Neural progenitor cell (in vitro differentiated cells): ENCODE results near the gene INHBB. TPM values are rescaled to one million over a fixed set of nuclear protein-coding genes. Genes with fewer than 3 reads are reported as not detected.

ENCODE experiments used
- DNase-seq: peaks from one replicate; pipeline ENCODE4 v3.0.0-alpha.2; 2016; ENCODE audit warnings: low spot score
- H2AFZ ChIP-seq: fragments of 200-600 bp; sonication (generic); replicated peaks from 2 replicates; pipeline ENCODE4 v1.6.1; 2016; ENCODE audit warnings: antibody characterized with exemption
- H3F3A ChIP-seq: fragments of 200-600 bp; sonication (generic); 2 replicates; pipeline ENCODE4 v1.6.1; 2016; ENCODE audit warnings: antibody characterized with exemption, low read depth
- H3K27ac ChIP-seq: fragments of 200-600 bp; sonication (generic); 2 replicates; pipeline ENCODE4 v1.5.1; 2016; ENCODE audit warnings: mild to moderate bottlenecking
- H3K27me3 ChIP-seq: fragments of 200-600 bp; sonication (generic); 2 replicates; pipeline ENCODE4 v1.6.1; 2016; ENCODE audit warnings: mild to moderate bottlenecking, moderate library complexity
- H3K36me3 ChIP-seq: fragments of 200-600 bp; sonication (generic); 2 replicates; pipeline ENCODE4 v1.5.1; 2016
- H3K4me1 ChIP-seq: fragments of 200-600 bp; sonication (generic); 2 replicates; pipeline ENCODE4 v1.6.1; 2016; ENCODE audit warnings: mixed run types
- H3K4me2 ChIP-seq: fragments of 200-600 bp; sonication (generic); 2 replicates; pipeline ENCODE4 v1.6.1; 2016
- H3K4me3 ChIP-seq: fragments of 200-600 bp; sonication (generic); 2 replicates; pipeline ENCODE4 v1.5.1; 2016
- H3K79me2 ChIP-seq: fragments of 200-600 bp; sonication (generic); 2 replicates; pipeline ENCODE4 v1.6.1; 2016; ENCODE audit warnings: low read depth
- H3K9ac ChIP-seq: fragments of 200-600 bp; sonication (generic); 2 replicates; pipeline ENCODE4 v1.6.1; 2016
- H3K9me3 ChIP-seq: fragments of 200-600 bp; sonication (generic); 2 replicates; pipeline ENCODE4 v1.5.1; 2016; ENCODE audit warnings: low read depth
- H4K20me1 ChIP-seq: fragments of 200-600 bp; sonication (generic); 2 replicates; pipeline ENCODE4 v1.6.1; 2016; ENCODE audit warnings: low read depth
- H3K27ac Mint-ChIP-seq: 3 replicates; pipeline ENCODE4 v1.8.0; 2021; ENCODE audit warnings: mixed read lengths
- H3K27me3 Mint-ChIP-seq: 2 replicates; pipeline ENCODE4 v1.8.0; 2022; ENCODE audit warnings: low read depth, mild to moderate bottlenecking, inconsistent platforms, moderate library complexity, mixed read lengths; ENCODE audit not compliant: insufficient read depth
- H3K36me3 Mint-ChIP-seq: 3 replicates; pipeline ENCODE4 v1.8.0; 2021; ENCODE audit warnings: mixed read lengths
- H3K4me1 Mint-ChIP-seq: 3 replicates; pipeline ENCODE4 v1.8.0; 2021; ENCODE audit warnings: mixed read lengths
- H3K4me3 Mint-ChIP-seq: 3 replicates; pipeline ENCODE4 v1.8.0; 2021; ENCODE audit warnings: mild to moderate bottlenecking, moderate library complexity, mixed read lengths
- H3K9me3 Mint-ChIP-seq: 3 replicates; pipeline ENCODE4 v1.8.0; 2020; ENCODE audit warnings: mixed read lengths
- EZH2 ChIP-seq: fragments of 200-600 bp; sonication (generic); IDR thresholded peaks from 2 replicates; pipeline ENCODE4 v1.6.1; 2017; ENCODE audit warnings: antibody characterized with exemption, mild to moderate bottlenecking, moderate library complexity
- EZH2phosphoT487 ChIP-seq: fragments of 200-600 bp; sonication (generic); IDR thresholded peaks from 2 replicates; pipeline ENCODE4 v1.6.1; 2017; ENCODE audit warnings: antibody characterized with exemption
- total RNA-seq: library from RNA; depleted of rRNA; stranded (reverse); fragments of >200 nt; gene quantifications from 2 replicates; pipeline ENCODE4 v1.2.3, GENCODE V29; 2015; ENCODE audit warnings: low replicate concordance
- TF ChIP-seq, protein P1 (sequence below): fragments of 200-600 bp; sonication (generic); IDR thresholded peaks from 2 replicates; pipeline ENCODE4 v1.5.1; 2017; ENCODE audit warnings: antibody characterized with exemption, mild to moderate bottlenecking

Gene INHBB
- total RNA-seq, 1 donor from 2014 or later = not detected

DNA sequence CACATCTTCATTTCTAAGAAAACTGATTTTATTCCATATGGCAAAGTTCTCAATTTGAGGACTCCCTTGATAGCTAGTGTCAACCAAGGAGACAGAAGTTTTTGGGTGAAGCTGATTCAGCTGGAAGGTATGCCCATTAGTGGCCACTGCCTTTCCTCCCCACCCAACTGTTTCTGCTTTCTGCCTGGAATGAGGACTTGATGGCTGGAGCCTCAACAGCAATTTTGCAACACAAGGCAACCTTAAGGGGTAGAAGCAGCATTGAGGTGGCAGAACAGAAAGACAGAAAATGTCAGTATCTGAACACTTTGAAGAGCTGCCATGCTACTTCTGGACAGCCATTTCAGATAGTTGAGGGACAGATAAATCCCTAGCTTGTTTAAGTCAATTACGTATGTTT lies 47.0 kb downstream of the INHBB start:
- Mint-ChIP-seq H3K4me1 (no peaks in the 10 kb centered on the region), H3K36me3 (no peaks in the 10 kb centered on the region), H3K9me3 (peaks cover 2% of the 10 kb centered on the region), H3K27me3 (peaks cover 2% of the 10 kb centered on the region), H3K4me3 (no peak overlapping the region), H3K27ac (no peak overlapping the region)
- no peaks in the 10 kb centered on the region for H3K36me3 ChIP-seq
- H4K20me1 ChIP-seq = no peaks in the 10 kb centered on the region
- no peaks in the 10 kb centered on the region for H3K9me3 ChIP-seq
- H3K4me2 ChIP-seq = no peak overlapping the region
- no peaks in the 10 kb centered on the region for H3K4me1 ChIP-seq
- TF ChIP-seq EZH2 (no peak), EZH2phosphoT487 (no peak)
- no peaks in the 10 kb centered on the region for H3K27me3 ChIP-seq
- H3K27ac ChIP-seq = no peak overlapping the region
- no peak overlapping the region for H2AFZ ChIP-seq
- H3K4me3 ChIP-seq = no peak overlapping the region
- no peak overlapping the region for H3K9ac ChIP-seq
- no peaks in the 10 kb centered on the region for H3K79me2 ChIP-seq
- DNase-seq = no peak
- peaks cover 10% of the 10 kb centered on the region for H3F3A ChIP-seq

GRCh38 chr2:120393456-120393855 lies 47.5 kb downstream of the INHBB start:
- Histone ChIP-seq H3K4me1 (no peaks in the 10 kb centered on the region), H3K27me3 (no peaks in the 10 kb centered on the region), H4K20me1 (no peaks in the 10 kb centered on the region), H3K4me3 (no peak overlapping the region), H3K79me2 (no peaks in the 10 kb centered on the region), H3K9ac (no peak overlapping the region), H3K36me3 (no peaks in the 10 kb centered on the region), H3K9me3 (no peaks in the 10 kb centered on the region), H3K4me2 (no peak overlapping the region), H2AFZ (no peak overlapping the region), H3F3A (peaks cover 10% of the 10 kb centered on the region), H3K27ac (no peak overlapping the region)
- no peak overlapping the region for H3K27ac Mint-ChIP-seq
- TF ChIP-seq, protein P1, sequence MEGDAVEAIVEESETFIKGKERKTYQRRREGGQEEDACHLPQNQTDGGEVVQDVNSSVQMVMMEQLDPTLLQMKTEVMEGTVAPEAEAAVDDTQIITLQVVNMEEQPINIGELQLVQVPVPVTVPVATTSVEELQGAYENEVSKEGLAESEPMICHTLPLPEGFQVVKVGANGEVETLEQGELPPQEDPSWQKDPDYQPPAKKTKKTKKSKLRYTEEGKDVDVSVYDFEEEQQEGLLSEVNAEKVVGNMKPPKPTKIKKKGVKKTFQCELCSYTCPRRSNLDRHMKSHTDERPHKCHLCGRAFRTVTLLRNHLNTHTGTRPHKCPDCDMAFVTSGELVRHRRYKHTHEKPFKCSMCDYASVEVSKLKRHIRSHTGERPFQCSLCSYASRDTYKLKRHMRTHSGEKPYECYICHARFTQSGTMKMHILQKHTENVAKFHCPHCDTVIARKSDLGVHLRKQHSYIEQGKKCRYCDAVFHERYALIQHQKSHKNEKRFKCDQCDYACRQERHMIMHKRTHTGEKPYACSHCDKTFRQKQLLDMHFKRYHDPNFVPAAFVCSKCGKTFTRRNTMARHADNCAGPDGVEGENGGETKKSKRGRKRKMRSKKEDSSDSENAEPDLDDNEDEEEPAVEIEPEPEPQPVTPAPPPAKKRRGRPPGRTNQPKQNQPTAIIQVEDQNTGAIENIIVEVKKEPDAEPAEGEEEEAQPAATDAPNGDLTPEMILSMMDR = no peak
- no peak for TF ChIP-seq EZH2phosphoT487
- TF ChIP-seq EZH2 = no peak
- peaks cover 3% of the 10 kb centered on the region for H3K4me1 Mint-ChIP-seq
- no peaks in the 10 kb centered on the region for H3K36me3 Mint-ChIP-seq
- H3K4me3 Mint-ChIP-seq = no peak overlapping the region
- H3K27me3 Mint-ChIP-seq = peaks cover 2% of the 10 kb centered on the region
- H3K9me3 Mint-ChIP-seq = peaks cover 2% of the 10 kb centered on the region
- DNase-seq = no peak

DNA sequence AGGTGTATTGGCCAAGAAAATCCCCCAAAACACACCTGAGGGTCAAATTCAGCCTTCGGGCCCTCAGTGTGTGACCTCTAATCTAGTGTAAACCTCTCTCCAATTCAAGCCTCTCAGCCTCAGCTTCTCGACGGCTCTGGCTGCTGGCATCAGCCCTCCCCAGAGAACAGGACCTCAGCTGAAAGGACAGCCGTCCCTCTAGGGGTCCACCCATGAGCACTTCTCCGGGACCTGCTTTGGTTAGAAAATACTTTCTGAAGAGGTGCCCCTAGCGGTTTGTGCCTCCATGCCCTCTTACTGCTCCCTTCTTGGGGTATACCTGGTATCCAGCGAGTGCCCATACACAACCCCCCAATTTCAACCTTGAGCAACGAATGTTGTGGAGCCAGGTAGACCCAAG lies 48.8 kb downstream of the INHBB start:
- peaks cover 10% of the 10 kb centered on the region for H3F3A ChIP-seq
- peaks cover 2% of the 10 kb centered on the region for H3K27me3 Mint-ChIP-seq
- no peak for DNase-seq

GRCh38 chr2:120395221-120396012 lies 49.5 kb downstream of the INHBB start:
- H2AFZ ChIP-seq = no peak overlapping the region
- peaks cover 2% of the 10 kb centered on the region for H3K9me3 Mint-ChIP-seq
- DNase-seq = no peak
- H3K9ac ChIP-seq = no peak overlapping the region
- no peaks in the 10 kb centered on the region for H3K9me3 ChIP-seq
- no peak overlapping the region for H3K4me3 ChIP-seq
- H3K4me1 Mint-ChIP-seq = peaks cover 5% of the 10 kb centered on the region
- H3K4me3 Mint-ChIP-seq = no peak overlapping the region
- no peaks in the 10 kb centered on the region for H3K79me2 ChIP-seq
- no peaks in the 10 kb centered on the region for H4K20me1 ChIP-seq
- H3K36me3 ChIP-seq = no peaks in the 10 kb centered on the region
- H3F3A ChIP-seq = peaks cover 10% of the 10 kb centered on the region
- H3K27me3 ChIP-seq = no peaks in the 10 kb centered on the region
- TF ChIP-seq EZH2phosphoT487 (no peak), EZH2 (no peak)
- TF ChIP-seq, protein P1 = no peak
- no peaks in the 10 kb centered on the region for H3K36me3 Mint-ChIP-seq
- no peak overlapping the region for H3K4me2 ChIP-seq
- peaks cover 2% of the 10 kb centered on the region for H3K27me3 Mint-ChIP-seq
- no peaks in the 10 kb centered on the region for H3K4me1 ChIP-seq
- no peak overlapping the region for H3K27ac Mint-ChIP-seq
- no peak overlapping the region for H3K27ac ChIP-seq

More for the DNA sequence above, 48.8 kb downstream of the INHBB start:
- no peaks in the 10 kb centered on the region for H3K79me2 ChIP-seq
- H3K27me3 ChIP-seq = no peaks in the 10 kb centered on the region
- Mint-ChIP-seq H3K9me3 (peaks cover 2% of the 10 kb centered on the region), H3K27ac (no peak overlapping the region), H3K4me3 (no peak overlapping the region), H3K36me3 (no peaks in the 10 kb centered on the region), H3K4me1 (peaks cover 3% of the 10 kb centered on the region)
- H3K4me1 ChIP-seq = no peaks in the 10 kb centered on the region
- no peaks in the 10 kb centered on the region for H3K36me3 ChIP-seq
- no peaks in the 10 kb centered on the region for H3K9me3 ChIP-seq
- no peak overlapping the region for H2AFZ ChIP-seq
- H4K20me1 ChIP-seq = no peaks in the 10 kb centered on the region
- no peak overlapping the region for H3K4me3 ChIP-seq
- H3K4me2 ChIP-seq = no peak overlapping the region
- no peak for TF ChIP-seq EZH2phosphoT487
- H3K9ac ChIP-seq = no peak overlapping the region
- H3K27ac ChIP-seq = no peak overlapping the region
